HG02885 (cell line): Measurements from ENCODE around the gene KIAA1958.
A peak's percentile ranks its signal among the peaks of the same experiment; 100 is the strongest.

Source experiments
- ATAC-seq: cut with Tn5 transposase; IDR thresholded peaks from one replicate; pipeline ENCODE4 v1.9.1; 2021; ENCODE audit warnings: mild to moderate bottlenecking; ENCODE audit not compliant: unreplicated experiment, poor library complexity

KIAA1958 gene

GRCh38 chr9:112486221-112487007, at the start of gene KIAA1958:
KIAA1958 (plus strand) TSS chr9:112486827; CDS start chr9:112574081, 87,254 bp downstream.
- peak; percentile 94 for ATAC-seq

DNA sequence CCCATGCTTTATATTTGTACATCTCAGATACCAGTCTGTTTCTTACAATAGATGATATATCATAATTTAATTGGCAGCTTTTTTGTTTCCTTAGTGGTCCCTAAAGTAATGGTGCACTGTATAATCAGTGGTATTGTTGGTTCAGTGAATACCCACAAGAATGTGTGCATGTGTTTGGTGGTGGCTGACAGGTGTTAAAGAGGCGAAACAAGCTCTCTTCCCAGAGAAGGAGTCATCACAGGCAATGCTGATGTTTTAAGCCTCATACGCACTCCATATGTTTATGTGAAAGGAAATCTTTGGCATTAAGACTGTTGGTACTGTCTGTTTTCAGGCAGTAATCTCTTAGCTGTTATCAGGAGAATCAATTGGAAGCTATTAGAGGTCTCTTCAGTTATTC, 49.2 kb upstream of the KIAA1958 start:
- no peak for ATAC-seq

DNA sequence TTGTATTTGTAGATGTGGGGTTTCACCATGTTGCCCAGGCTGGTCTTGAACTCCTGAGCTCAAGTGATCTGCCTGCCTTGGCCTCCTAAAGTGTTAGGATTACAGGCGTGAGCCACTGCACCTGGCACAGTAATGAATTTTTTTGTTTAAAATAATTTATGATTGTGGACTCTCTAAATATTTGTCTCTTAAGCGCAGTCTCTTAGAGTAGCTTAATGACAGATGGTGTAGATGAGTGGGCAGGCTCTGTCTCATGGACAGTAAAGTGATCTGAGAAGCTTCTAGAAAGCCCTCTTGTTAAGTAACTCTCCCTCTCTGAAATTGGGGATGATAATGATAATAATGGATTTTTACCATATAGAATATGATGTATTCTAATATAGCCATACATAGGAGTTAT, 47.5 kb upstream of the KIAA1958 start:
- no peak for ATAC-seq

DNA sequence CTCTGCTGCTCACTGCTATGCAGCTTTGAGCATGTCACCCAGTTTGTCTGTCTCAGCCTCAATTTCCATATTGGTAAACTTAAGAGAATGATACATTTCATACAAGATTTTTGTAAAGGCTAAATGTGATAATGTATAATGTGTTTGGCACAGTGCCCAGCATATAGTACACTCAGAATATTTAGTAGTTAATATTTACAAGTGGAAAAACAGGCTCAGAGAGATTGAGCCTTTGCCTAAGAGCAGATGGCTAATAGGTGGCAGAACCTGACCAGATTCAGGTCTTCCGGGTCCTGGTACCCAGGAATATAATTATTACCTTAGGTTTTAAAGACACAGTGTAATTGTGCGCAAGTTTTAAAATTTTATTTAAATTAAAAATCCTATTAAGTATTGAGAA, 46.8 kb upstream of the KIAA1958 start:
- ATAC-seq = no peak

- no peak for ATAC-seq
Observed at GRCh38 chr9:112443200-112443599, 43.4 kb upstream of the KIAA1958 start.

DNA sequence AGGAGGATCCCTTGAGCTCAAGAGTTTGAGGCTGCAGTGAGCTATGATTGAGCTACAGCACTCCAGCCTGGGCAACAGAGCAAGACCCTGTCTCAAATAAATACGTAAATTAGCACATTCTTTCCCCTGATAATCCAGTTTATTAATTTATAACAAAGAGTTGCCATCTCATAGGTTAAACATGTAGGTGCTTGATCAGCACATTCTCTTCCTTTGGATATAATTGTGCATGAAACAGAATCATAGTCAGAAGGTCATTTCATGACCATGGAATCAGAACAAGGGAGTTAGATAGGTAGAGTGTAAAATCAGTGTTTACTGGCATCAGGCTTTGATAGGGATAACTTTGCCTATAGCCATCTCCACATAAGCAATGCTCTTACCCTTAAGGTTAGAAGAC, 43.0 kb upstream of the KIAA1958 start:
- no peak for ATAC-seq

GRCh38 chr9:112445196-112445595, 41.4 kb upstream of the KIAA1958 start:
- ATAC-seq = no peak

- no peak for ATAC-seq
Observed at GRCh38 chr9:112446080-112446479, 40.5 kb upstream of the KIAA1958 start.

DNA sequence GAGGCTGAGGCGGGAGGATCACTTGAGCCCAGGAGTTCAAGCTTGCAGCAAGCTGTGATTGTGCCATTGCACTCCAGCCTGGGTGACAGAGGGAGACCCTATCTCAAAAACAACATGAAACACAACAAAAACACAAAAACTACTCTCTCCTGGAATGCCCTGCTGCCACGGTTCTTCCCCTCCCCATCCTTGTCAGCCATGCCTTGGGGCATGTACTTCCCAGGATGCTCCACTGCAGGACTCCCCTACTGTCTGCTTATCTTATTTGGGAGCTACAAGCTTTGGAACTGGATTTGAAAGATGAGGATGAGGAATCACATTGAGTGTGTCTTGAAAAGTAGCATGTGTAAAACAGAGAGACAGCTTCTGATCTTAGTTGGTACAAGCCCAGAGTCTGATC, 40.1 kb upstream of the KIAA1958 start:
- ATAC-seq = no peak

DNA sequence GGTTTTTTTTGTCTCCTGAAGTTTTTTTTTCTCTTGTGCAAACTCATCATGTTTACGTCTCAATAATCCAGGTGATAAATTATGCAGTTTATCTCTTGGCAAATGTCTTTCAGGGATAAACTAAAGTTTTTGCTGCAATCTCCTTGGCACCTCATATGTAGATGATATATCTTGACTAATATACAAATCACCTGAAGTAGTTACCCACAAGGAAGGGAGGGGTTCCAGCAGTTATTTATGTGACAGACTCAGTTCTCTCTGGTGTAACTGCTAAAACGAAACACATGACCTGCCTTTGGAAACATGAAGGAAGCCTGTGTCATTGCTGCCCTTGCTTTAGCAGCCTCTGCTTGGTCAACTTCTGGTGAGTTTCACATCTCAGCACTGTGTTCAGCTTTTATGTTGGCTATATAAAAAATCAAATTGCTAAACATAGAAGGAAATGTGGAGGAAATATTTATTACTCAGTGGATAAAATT, 39.3 kb upstream of the KIAA1958 start:
- no peak for ATAC-seq

DNA sequence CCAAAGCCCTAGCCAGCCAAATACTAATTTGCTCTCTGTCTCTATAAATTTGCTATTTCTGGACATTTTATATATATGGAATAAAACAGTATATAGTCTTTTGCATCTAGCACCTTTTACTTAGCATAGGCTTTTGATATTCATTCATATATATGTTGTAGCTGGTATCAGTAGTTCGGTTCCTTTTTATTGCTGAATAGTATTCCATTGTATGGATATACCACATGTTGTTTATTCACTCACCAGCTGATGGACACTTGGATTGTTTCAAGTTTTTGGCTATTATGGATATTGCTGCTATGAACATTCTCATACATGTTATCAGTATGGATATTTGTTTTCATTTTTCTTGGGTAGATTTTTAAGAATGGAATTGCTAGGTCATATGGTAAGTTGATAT, 23.8 kb upstream of the KIAA1958 start:
- no peak for ATAC-seq

- ATAC-seq = no peak
Observed at GRCh38 chr9:112465352-112465751, 21.3 kb upstream of the KIAA1958 start.

DNA sequence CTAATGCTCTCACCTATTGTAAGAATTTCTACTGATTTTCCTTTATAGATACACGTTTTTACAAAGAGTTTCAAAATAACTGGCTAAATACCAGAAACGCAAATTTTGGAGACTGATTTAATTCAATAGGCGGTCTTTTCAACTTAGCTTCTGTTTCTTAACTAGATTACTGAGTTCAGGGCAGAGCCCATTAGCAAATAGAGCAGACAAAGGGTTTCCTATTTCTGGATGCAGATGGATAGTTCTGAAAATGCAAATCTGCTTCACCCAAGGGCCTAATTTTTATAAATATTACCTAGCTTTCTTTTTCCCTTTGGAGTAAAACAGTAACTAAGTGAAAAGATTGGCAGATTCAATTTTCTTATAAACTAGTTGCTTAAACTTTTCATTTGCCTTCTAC, 13.6 kb upstream of the KIAA1958 start:
- no peak for ATAC-seq

GRCh38 chr9:112473986-112474385, 12.6 kb upstream of the KIAA1958 start:
- ATAC-seq = no peak

DNA sequence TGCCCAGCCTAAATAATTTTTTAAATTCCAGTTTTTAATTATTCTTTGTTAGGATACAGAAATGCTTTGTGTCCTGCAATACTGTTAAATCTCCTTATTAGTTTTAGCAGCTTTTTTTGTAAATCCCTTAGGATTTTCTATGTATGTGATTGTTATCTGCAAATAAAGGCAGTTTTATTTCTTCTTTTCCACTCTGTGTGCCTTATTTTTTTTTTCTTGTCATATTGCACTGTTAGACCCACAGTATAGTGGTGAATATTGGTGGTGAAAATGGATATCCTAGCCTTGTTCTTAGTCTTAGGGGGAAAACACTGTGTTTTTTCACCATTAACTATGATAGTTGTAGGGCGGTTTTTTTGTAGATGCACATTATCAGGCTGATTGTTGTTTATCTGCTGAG, 11.3 kb upstream of the KIAA1958 start:
- no peak for ATAC-seq

DNA sequence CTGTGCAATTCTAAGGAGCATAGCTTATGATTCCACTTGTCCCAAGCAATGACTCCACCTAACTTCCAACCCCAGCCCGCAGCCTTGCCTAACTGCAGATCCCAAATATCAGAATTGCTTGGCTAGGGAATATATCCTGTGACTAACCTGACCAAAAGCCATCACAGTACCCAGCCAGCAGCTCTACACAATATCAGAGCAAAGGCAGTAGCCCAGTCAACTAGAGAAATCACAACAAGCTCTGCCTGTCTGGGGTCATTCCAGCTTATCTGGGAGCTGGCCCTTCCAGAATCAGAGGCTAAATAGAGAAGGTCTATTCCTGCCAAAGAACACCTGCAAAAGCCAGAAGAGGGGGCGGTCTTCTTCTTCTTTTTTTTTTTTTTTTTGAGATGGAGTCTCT, 9.3 kb upstream of the KIAA1958 start:
- no peak for ATAC-seq

GRCh38 chr9:112479221-112479620, 7.4 kb upstream of the KIAA1958 start:
- no peak for ATAC-seq

GRCh38 chr9:112484607-112485006, 2.0 kb upstream of the KIAA1958 start:
- no peak for ATAC-seq

- ATAC-seq = no peak
Observed at GRCh38 chr9:112485574-112485973, 1.1 kb upstream of the KIAA1958 start.

DNA sequence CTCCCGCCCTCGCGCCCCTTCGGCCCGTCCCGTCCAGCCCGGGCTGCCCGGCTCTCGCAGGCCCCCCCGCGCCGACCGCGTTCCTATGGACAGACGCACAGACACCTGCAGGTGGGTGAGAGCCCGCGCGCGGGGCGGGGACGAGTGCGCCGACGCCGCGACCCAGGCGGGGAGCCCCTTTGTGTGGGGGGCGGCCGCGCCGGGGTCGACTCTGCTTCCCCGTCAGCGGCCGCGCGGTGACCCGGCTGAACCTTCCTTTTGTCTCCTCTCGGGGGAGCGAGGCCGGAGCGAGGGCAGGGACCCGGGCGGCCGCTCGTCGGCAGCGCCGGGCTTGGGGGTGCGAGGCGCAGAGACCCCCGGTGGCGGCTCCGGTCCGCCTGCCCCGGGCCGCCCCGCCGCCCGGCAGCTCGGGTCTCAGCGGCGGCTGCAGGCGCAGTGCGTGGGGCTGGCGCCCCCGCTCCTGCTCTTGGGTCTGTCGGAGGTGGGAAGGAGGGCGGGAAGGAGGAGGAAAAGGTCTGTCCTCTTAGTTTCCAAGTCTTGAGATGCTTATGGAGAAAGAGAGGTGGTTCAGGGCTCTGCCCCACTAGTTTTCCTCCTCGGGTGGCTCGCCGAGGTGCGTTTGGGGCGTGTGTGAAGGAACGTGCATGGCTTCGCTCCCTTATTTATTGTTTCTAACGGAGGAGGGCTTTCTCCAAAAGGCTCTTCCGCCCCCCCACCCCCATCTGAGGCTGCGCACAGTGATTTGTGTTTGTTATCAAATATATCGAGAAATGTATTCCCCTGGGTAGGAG, 576 bp downstream of the KIAA1958 start:
- ATAC-seq = peak; percentile 49

- no peak for ATAC-seq
Observed at GRCh38 chr9:112487799-112488340, 1.2 kb downstream of the KIAA1958 start.
